ENCODE measurements around the gene SRSF4. TPM values are rescaled to one million over a fixed set of nuclear protein-coding genes. Genes with fewer than 3 reads are reported as not detected.

Gene SRSF4
- total RNA-seq, 1 experiment from 2014 or later: 143 TPM

- Histone ChIP-seq H3K4me1 (replicated peaks) (peaks cover 4% of the 10 kb centered on the region; the same call in 1 of the 2 replicates), H3K9me3 (replicated peaks) (no peaks in the 10 kb centered on the region), H3K27me3 (replicated peaks) (no peaks in the 10 kb centered on the region), H3K4me3 (no peak overlapping the region), H3K36me3 (no peaks in the 10 kb centered on the region), H3K27ac (no peak overlapping the region)
- peak in 1 of 2 experiments; percentile 23 for DNase-seq (ENCODE audit: low read depth in 1 of 2, low spot score in 2 of 2)
These were observed 82.4 kb downstream of the SRSF4 start for GRCh38 chr1:29099286-29099685.

Other genes starting within 250 kb of the SRSF4 start
- gene TMEM200B, start 58.0 kb downstream of the SRSF4 start, total RNA-seq (2014; rRNA removed; shearing (Covaris generic)): 0.39 TPM in 1 of 2 replicates, not detected in the other
- 22.5 and 27.2 TPM in 2 replicates for gene MECR, start 49.0 kb upstream of the SRSF4 start, total RNA-seq (2014; rRNA removed; shearing (Covaris generic))
- gene PTPRU, start 54.6 kb upstream of the SRSF4 start, total RNA-seq (2014; rRNA removed; shearing (Covaris generic)): 12.1 and 16.8 TPM in 2 replicates

Measured in SJSA1 (cell line).